NCI-H187 (cell line): Measurements from ENCODE around the gene CHAF1A.

ENCODE experiments used
- DNase-seq, 2 experiments: peaks; one replicate each; lab custom pipeline; 2025; lab: John Stamatoyannopoulos, UW

The CHAF1A gene

DNA sequence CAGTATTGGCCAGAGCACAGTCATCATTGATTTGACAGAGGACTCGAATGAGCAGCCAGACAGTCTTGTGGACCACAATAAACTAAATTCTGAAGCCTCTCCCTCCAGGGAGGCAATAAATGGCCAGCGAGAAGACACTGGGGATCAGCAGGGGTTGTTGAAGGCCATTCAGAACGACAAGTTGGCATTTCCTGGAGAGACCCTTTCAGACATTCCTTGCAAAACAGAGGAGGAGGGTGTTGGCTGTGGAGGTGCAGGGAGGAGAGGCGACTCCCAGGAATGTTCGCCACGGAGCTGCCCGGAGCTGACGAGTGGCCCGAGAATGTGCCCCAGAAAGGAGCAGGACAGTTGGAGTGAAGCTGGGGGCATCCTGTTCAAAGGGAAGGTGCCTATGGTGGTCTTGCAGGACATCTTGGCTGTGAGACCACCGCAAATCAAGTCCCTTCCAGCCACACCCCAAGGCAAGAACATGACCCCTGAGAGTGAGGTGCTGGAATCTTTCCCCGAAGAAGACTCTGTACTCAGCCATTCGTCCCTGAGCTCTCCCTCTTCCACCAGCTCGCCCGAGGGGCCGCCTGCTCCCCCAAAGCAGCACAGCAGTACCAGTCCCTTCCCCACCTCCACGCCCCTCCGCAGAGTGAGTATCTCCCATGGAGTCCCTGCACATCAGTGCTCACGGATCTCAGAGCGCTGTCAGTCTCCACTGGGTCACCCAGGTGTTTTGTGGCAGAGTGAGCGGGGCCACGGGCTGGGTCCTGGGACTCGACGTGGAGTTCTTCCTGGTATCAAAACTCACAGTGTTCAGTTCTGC, 6.9 kb downstream of the CHAF1A start:
- DNase-seq = no peak

DNA sequence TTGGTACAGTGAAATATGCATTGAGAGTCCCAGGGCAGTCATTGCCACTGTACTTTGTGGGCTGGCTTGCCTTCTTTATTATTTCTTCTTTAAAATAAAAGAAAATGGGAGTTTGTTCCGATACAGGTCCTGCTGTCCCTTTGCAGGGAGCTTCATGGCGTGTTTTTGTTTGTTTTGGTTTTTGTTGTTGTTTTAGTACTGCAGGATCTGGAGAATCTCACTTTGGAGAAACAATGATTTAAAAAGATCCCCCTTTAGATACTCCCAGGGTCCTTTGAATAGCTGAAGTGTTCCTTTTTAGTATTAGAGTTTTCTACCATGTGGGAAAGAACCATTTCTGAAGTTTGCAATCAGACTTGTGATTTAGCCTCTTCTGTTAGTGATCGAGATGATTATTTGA, 11.1 kb downstream of the CHAF1A start:
- DNase-seq = no peak

DNA sequence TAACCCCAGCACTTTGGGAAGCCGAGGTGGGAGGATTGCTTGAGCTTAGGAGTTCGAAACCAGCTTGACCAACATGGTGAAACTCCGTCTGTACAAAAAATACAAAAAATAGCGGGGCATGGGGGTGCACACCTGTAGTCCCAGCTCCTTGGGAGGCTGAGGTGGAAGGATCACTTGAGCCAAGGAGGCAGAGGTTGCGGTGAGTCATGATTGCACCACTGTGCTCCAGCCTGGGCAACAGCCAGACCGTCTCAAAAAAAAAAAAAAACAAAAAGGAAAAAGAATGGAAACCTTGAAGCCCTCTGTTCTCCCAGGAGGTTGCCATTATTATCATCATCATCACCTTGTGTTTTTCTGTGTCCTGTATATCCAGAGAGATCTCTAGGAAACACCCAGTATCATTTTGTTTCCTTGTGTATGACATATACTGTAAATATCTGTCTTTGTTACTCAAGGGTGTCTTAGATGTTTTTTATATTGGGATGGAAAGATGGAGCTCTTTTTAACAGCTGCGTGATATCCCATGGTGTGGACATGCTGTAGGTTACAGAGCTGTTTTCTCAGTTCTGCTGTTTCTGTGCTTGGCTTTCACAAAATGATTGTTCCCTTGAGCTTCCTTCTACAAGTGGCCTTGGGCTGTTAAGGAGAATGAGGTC, 11.8 kb downstream of the CHAF1A start:
- no peak for DNase-seq

GRCh38 chr19:4414800-4415321, 12.4 kb downstream of the CHAF1A start:
- no peak for DNase-seq

DNA sequence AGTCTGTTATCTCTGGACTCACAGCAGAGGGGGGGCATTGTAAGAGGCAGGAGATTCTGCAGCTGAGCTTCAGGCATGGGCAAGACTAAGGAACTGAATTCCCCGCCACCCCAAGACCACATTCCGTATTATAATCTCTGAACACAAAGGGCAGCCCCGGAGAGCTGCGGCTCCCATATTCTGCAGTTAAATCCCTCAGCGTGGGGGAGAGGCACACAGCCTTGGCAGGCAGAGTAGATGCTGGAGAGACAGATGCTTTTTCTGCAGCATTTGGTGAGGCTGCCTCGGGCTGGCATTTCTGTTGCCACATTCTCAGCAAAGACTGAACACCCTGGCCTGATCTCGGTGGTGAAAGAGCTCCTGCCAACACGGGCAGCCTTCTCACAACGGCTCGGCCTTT, 12.9 kb downstream of the CHAF1A start:
- no peak for DNase-seq

DNA sequence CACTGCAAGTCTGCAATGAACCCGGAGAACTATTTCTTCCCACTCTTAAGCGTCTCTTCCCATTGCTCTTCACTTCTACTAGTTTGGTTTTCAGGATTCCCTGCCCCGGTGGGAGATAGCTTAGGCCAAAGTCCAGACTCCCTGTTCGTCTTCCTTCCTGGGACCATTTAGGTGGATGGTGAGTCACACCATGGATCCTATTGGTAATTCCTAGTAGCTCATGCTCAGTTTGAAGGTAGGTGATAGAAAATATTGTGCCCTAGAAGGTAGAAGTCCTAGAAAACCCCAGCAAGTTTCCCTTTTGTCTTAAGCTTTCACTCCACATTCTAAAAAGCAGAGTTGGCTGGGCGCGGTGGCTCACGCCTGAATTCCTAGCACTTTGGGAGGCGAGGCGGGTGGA, 13.8 kb downstream of the CHAF1A start:
- no peak for DNase-seq

DNA sequence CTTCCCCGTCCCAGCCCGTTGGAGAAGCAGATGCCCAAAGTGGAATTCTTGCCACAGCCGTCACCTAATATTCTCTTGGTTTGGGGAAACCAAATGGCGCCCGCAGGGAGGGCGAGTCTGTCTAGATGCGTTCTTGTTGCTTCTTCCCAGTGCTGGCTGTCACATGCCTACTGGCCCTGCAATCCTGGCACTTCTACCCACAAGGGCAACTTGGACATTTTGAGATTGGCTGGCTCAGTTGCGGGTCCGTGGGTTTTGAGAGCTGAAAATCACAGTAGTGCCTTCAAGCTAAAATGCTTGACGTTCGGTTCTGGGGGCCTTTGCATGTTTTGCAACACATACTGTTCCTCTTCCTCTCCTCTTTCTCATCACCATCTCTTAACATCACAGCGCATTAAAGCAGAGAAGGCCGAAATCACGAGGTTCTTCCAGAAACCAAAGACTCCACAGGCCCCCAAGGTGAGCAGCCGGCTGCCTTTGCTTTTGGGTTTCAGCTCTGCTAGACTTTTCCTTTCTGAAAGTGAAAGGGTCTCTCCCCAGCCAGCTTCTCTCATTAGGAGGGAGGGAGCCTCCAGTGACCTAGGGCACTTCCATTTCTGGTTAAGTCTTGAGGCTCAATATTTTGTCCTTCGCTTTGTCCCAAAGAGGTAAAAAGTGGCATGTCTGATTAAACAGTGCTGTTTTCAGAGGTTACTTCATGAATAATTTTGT, 21.1 kb downstream of the CHAF1A start:
- DNase-seq = no peak

DNA sequence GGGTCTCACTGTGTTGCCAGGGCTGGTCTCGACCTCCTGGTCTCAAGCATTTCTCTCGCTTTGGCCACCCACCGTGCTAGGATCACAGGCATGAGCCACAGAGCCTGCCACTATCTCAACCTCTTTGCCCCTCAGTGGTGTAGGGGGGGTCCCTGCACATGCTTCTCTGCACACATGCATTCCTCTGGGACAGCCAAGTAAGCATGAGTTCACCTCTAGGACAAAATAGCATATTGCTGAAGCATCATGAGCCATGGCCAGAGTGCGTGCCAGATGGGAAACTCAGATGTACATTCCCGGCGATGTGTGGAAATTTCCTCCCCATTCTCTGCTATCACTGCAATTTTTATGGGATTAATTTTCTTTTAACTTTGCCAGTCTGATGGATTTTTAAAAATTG, 23.1 kb downstream of the CHAF1A start:
- DNase-seq = no peak

- DNase-seq = no peak
These were observed 26.0 kb downstream of the CHAF1A start for GRCh38 chr19:4428326-4428975.

DNA sequence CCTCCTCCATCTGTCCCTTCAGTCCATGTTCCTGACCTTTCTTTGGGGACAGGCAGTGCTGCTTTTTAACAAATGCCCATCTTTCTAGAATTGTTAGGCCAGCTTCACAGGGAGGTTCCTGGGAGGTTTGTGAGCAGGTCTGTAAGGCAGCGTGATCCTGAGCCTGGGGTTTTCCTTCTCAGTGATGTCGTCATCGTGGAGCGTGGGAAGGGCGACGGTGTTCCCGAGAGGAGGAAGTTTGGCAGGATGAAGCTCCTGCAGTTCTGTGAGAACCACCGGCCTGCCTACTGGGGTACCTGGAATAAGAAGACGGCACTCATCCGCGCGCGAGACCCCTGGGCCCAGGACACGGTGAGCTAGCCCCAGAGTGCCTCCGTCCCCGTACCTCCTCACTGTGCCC, 26.8 kb downstream of the CHAF1A start:
- DNase-seq = no peak

DNA sequence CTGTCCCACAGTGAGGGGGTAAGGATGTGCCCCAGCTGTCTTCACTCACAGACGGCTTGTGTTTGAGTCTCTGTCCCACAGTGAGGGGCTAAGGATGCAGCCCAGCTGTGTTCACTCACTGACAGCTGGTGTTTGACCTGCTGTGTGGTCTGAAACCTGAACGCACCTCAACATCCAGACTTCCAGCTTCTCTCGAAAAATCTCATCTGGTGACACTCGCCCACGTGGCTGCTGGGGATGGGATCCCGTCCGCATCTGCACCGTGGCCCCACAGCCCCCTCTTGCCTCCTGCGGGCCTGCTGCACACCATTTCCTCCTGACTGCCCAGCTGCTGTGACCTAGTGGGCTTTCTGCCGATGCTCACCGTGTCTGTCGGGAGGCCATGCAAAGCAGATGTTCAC, 27.3 kb downstream of the CHAF1A start:
- no peak for DNase-seq

DNA sequence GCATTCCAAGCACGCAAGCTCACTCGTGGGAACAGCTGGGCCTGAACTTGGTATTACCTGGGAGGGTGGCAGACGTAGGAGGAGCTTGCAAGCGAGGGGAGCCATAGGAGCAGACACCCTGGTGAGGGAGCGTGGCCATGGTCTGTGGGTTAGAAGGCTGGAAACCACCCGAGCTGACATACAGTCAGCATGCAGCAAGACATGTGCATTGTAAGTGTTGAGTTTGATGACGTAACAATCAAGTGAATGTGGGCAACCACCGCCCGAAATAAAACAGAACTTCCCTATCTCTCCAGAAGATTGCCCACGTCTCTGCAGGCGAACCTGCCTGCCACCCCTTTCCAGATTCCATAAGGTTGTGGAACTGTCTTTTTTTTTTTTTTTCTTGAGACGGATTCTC, 28.3 kb downstream of the CHAF1A start:
- DNase-seq = no peak

- DNase-seq = no peak
These were observed 28.9 kb downstream of the CHAF1A start for GRCh38 chr19:4431296-4431695.

DNA sequence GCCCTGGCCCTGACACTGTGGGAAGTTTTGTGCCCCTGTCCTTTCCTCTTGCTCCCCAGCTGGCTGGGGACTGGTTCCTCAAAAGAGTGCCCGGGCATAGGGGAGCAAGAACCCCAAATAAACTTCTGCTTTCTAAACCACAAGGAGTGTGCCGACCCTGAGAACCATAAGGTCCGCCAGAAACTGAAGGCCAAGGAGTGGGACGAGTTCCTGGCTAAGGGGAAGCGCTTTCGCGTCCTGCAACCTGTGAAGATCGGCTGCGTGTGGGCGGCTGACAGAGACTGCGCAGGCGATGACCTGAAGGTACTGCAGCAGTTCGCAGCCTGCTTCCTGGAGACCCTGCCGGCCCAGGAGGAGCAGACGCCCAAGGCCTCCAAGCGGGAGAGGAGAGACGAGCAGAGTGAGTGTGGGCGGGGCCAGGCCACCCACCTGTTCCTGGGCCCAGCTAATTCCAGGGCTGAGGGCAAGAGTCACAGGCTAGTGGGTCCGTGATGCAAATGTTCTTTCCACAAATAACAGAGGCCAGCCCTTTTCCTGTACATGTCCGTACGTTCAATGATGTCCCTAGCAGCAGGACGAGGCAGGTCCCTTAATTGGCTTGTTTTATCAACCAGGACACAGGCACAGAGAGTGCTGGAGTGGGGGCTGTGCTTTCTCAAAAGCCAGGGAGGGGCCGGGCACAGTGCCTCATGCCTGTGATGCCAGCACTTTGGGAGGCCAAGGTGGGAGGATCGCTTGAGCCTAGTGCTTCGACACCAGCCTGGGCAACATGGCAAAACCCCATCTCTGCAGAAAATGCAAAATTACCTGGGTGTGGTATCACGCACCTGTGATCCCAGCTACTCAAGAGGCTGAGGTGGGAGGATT, 29.6 kb downstream of the CHAF1A start:
- DNase-seq = no peak

GRCh38 chr19:4432918-4433506, 30.6 kb downstream of the CHAF1A start:
- DNase-seq = no peak

DNA sequence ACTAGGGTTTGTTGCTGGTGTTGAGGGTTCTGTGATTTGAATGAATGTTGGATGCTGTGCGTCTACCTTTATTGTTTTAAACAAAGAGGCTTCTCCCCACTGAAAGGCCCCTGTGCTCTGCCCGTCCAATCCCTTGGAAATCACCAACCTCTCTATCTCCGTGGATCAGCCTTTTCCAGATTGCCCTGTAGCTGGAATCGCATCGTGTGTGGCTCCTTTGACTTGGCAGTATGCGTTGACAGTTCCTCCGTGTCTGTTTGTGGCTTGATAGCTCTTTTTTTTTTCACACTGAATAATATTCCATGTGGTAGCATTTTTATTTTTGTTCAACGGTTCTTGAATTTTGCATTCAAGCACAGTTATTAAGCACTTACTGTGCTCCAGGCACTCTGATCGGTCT, 32.0 kb downstream of the CHAF1A start:
- DNase-seq = no peak

DNA sequence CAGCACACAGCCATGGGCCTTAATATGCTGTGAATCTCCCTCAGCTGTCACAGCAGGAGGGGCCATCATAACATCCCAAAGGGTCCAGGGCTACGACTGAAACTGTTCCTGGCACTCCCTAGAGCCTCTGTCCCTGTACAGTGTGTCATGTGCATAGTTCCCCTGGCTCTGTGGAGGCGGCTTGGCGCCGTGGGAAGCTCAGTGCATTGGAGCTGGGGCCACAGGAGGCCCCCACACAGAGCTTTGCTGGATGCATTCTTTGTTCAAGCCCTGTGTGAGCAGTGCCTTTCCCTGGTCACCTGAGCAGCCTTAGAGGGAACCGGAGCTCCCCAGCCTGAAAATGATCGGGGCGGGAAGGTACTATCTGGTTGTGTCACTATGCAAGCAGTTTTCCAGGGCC, 33.8 kb downstream of the CHAF1A start:
- DNase-seq = no peak

GRCh38 chr19:4437103-4437502, 34.7 kb downstream of the CHAF1A start:
- no peak for DNase-seq

DNA sequence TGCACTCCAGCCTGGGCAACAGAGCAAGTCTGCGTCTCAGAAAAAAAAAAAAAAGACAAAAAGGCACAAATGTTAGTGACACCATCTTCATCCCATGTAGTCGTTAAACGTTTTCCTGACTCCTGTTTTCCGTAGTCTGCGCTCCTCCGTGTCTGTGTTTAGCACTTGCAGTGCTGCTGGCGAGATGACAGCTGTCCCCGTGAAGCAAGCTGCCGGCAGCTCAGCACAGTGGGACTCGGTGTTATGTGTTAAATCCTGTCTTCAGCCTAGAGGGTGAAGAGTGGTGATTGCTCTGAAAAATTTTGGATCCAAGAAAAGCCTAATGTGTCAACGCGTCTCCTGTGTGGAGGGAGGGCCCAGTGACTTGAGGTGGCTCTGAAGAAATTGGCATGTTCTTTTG, 36.8 kb downstream of the CHAF1A start:
- no peak for DNase-seq

DNA sequence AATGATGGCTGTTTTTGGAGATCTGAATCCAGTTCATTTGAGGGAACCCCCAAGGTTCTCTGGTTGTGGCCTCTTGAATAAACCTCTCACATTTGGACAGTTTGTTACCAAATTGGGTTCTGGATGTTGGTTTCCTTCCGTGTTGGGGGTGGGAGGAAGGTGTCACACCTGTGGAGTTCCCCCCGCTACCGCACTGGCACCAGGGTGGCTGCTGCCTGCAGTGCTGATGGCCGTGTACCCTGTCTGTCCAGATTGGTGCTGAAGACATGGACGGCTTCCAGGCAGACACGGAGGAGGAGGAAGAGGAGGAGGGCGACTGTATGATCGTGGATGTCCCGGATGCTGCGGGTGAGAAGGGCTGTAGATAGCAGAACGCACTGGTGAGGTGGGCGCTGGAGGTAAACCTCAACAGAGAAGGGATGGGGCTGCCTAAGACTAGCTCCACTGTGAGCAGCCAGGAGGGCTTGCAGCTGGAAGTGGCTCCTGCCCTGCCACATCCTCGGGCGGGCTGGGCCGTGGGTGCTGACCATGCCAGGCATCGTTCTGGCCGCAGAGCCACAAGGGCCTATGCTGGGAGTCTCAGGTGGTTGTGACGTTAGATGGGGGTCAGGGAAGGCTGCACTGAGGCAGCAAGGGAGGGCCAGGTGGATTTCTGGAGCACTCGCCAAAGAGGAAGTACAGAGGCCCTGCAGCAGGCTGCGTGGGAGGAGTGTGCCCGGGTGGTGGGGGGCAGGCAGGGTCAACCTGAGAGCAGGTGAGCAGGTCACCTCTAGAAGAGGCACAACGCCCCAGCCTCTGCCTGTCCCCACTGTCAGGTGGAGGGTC, 39.8 kb downstream of the CHAF1A start:
- DNase-seq = no peak
